Endodermal cell (in vitro differentiated cells): ENCODE data around the gene ITGAX. TPM values are rescaled to one million over a fixed set of nuclear protein-coding genes. Genes with fewer than 3 reads are reported as not detected.

Experiments used
- DNase-seq: peaks from one replicate; pipeline ENCODE4 v3.0.0-alpha.2; 2017
- H3K27ac ChIP-seq: 2 replicates; pipeline ENCODE4 v1.5.1; 2013; ENCODE audit warnings: mild to moderate bottlenecking, low read depth, low read length, moderate library complexity
- H3K27me3 ChIP-seq: 2 replicates; pipeline ENCODE4 v1.6.1; 2013; ENCODE audit warnings: mild to moderate bottlenecking, low read length, moderate library complexity; ENCODE audit not compliant: insufficient read depth, control insufficient read depth, poor library complexity, severe bottlenecking
- H3K36me3 ChIP-seq: 2 replicates; pipeline ENCODE4 v1.7.0; 2013; ENCODE audit warnings: mild to moderate bottlenecking, low read length, moderate library complexity; ENCODE audit not compliant: control insufficient read depth, insufficient read depth
- H3K4me1 ChIP-seq: one replicate; pipeline ENCODE4 v1.7.0; 2013; ENCODE audit warnings: low read length; ENCODE audit not compliant: control insufficient read depth, insufficient read depth
- H3K4me3 ChIP-seq: 2 replicates; pipeline ENCODE4 v1.5.1; 2013; ENCODE audit warnings: mild to moderate bottlenecking, low read length, moderate library complexity
- H3K9ac ChIP-seq: 2 replicates; pipeline ENCODE4 v1.6.1; 2013; ENCODE audit warnings: mild to moderate bottlenecking, low read length, moderate library complexity; ENCODE audit not compliant: poor library complexity, severe bottlenecking; ENCODE audit errors: extremely low read depth
- H3K9me3 ChIP-seq: 2 replicates; pipeline ENCODE4 v1.6.1; 2013; ENCODE audit warnings: mild to moderate bottlenecking, low read length, moderate library complexity; ENCODE audit not compliant: control insufficient read depth
- H3K27ac Mint-ChIP-seq: 2 replicates; pipeline ENCODE4 v1.8.0; 2020; ENCODE audit warnings: mixed read lengths
- H3K27me3 Mint-ChIP-seq: 2 replicates; pipeline ENCODE4 v1.8.0; 2021; ENCODE audit warnings: mild to moderate bottlenecking, mixed read lengths; ENCODE audit not compliant: insufficient read depth
- H3K36me3 Mint-ChIP-seq: 2 replicates; pipeline ENCODE4 v1.8.0; 2020; ENCODE audit warnings: low read depth, mixed read lengths
- H3K4me1 Mint-ChIP-seq: 2 replicates; pipeline ENCODE4 v1.8.0; 2020; ENCODE audit warnings: mixed read lengths
- H3K4me3 Mint-ChIP-seq: 2 replicates; pipeline ENCODE4 v1.8.0; 2020; ENCODE audit warnings: mild to moderate bottlenecking, moderate library complexity, mixed read lengths
- H3K9me3 Mint-ChIP-seq: 2 replicates; pipeline ENCODE4 v1.8.0; 2020; ENCODE audit warnings: mild to moderate bottlenecking, mixed read lengths
- CTCF ChIP-seq: fragments of 200-600 bp; sonication (generic); conservative IDR thresholded peaks from 2 replicates; pipeline ENCODE4 v1.5.0; 2021; ENCODE audit warnings: antibody characterized with exemption, mild to moderate bottlenecking
- WGBS, 2 experiments: methylation state at CpG; one replicate each; pipeline versions ENCODE4 v1.1.5 to v1.1.7; 2013; ENCODE audit warnings: missing lambda C conversion rate in 2 of 2, mixed read lengths in 1 of 2; ENCODE audit not compliant: insufficient coverage in 1 of 2, insufficient read length in 1 of 2; 5-methylcytosine and 5-hydroxymethylcytosine counted together
- total RNA-seq, 2 donors: library from RNA; stranded (reverse); fragmentation: NEBNext Ultra II Directional in 1 of 2; extraction: Animal tissue kit (Norgen Biotek cat#: 25700) in 1 of 2; gene quantifications; 2 replicates in 1 of 2; 3 replicates in 1 of 2; pipeline ENCODE4 v1.2.1, GENCODE V29; 2021

Gene ITGAX
- total RNA-seq, 2 donors from 2014 or later: 0.22 TPM; not detected in 1

GRCh38 chr16:31332544-31332943 is 22.4 kb upstream of the ITGAX start:
- Histone ChIP-seq H3K4me3 (no peak overlapping the region), H3K9ac (no peak overlapping the region), H3K9me3 (no peaks in the 10 kb centered on the region), H3K36me3 (no peaks in the 10 kb centered on the region), H3K27me3 (peaks cover 27% of the 10 kb centered on the region), H3K4me1 (peaks cover 3% of the 10 kb centered on the region), H3K27ac (no peak overlapping the region)
- DNase-seq: no peak
- 93 to 100% methylated on average over 1 to 4 of the region's 4 CpGs for WGBS, 2 experiments
- peaks cover 6% of the 10 kb centered on the region for H3K9me3 Mint-ChIP-seq
- H3K27ac Mint-ChIP-seq: no peak overlapping the region
- peaks cover 5% of the 10 kb centered on the region for H3K4me1 Mint-ChIP-seq
- H3K36me3 Mint-ChIP-seq: no peaks in the 10 kb centered on the region
- peaks cover 56% of the 10 kb centered on the region for H3K27me3 Mint-ChIP-seq
- H3K4me3 Mint-ChIP-seq: no peak overlapping the region
- no peak for TF ChIP-seq CTCF

- Mint-ChIP-seq H3K27me3 (peaks cover 62% of the 10 kb centered on the region), H3K4me1 (no peaks in the 10 kb centered on the region), H3K9me3 (peaks cover 18% of the 10 kb centered on the region), H3K36me3 (no peaks in the 10 kb centered on the region), H3K4me3 (no peak overlapping the region), H3K27ac (no peak overlapping the region)
- no peak overlapping the region for H3K9ac ChIP-seq
- H3K27me3 ChIP-seq: peaks cover 27% of the 10 kb centered on the region
- H3K4me3 ChIP-seq: no peak overlapping the region
- 33 to 54% methylated on average over 1 to 5 of the region's 5 CpGs for WGBS, 2 experiments
- H3K27ac ChIP-seq: no peak overlapping the region
- H3K4me1 ChIP-seq: no peaks in the 10 kb centered on the region
- DNase-seq: peak; percentile 86
- H3K9me3 ChIP-seq: no peaks in the 10 kb centered on the region
- H3K36me3 ChIP-seq: no peaks in the 10 kb centered on the region
- peak; percentile 72 for TF ChIP-seq CTCF
Observed at GRCh38 chr16:31333686-31334649, 21.0 kb upstream of the ITGAX start.

GRCh38 chr16:31334934-31335333 is 20.0 kb upstream of the ITGAX start:
- H3K27me3 ChIP-seq: peaks cover 25% of the 10 kb centered on the region
- Mint-ChIP-seq H3K36me3 (no peaks in the 10 kb centered on the region), H3K27me3 (peaks cover 58% of the 10 kb centered on the region), H3K9me3 (peaks cover 18% of the 10 kb centered on the region), H3K4me3 (no peak overlapping the region), H3K27ac (no peak overlapping the region), H3K4me1 (no peaks in the 10 kb centered on the region)
- 91 to 97% methylated on average over 1 of the region's 1 CpG for WGBS, 2 experiments
- H3K9ac ChIP-seq: no peak overlapping the region
- H3K9me3 ChIP-seq: no peaks in the 10 kb centered on the region
- no peak overlapping the region for H3K4me3 ChIP-seq
- H3K4me1 ChIP-seq: no peaks in the 10 kb centered on the region
- no peak for TF ChIP-seq CTCF
- no peaks in the 10 kb centered on the region for H3K36me3 ChIP-seq
- no peak for DNase-seq
- no peak overlapping the region for H3K27ac ChIP-seq
